BJ (cell line): Measurements from ENCODE around the gene DPM1. TPM values are rescaled to one million over a fixed set of nuclear protein-coding genes. Genes with fewer than 3 reads are reported as not detected.

Experiments
- CTCF ChIA-PET: fragments of 350-600 bp; formaldehyde crosslinking; extraction: SDS; loops from one replicate; lab custom pipeline; 2021; ENCODE audit warnings: antibody characterized with exemption, inconsistent platforms; lab: Yijun Ruan, JAX
- POLR2A ChIA-PET: fragments of 300-600 bp; sonication (Branson Sonifier 250); formaldehyde crosslinking; extraction: SDS; loops from one replicate; lab custom pipeline; 2021; ENCODE audit warnings: antibody characterized with exemption; lab: Charles Lee
- DNase-seq: peaks from one replicate; pipeline ENCODE4 v3.0.0-alpha.2; 2011; ENCODE audit warnings: low read depth
- H3K27me3 ChIP-seq: 2 replicates; pipeline ENCODE4 v1.6.0; 2011; ENCODE audit warnings: low read length; ENCODE audit not compliant: control insufficient read depth, insufficient read depth
- H3K36me3 ChIP-seq: 2 replicates; pipeline ENCODE4 v1.5.1; 2011; ENCODE audit warnings: low read length; ENCODE audit not compliant: control insufficient read depth, insufficient read depth
- H3K4me3 ChIP-seq: 2 replicates; pipeline ENCODE4 v1.5.1; 2011; ENCODE audit warnings: low read depth, mild to moderate bottlenecking, control low read depth, low read length
- CTCF ChIP-seq: IDR thresholded peaks from 2 replicates; pipeline ENCODE4 v1.5.1; 2011; ENCODE audit warnings: low read depth, mild to moderate bottlenecking, control low read depth, inconsistent platforms, low read length, moderate library complexity; ENCODE audit not compliant: insufficient read depth
- polyA plus RNA-seq: library from polyadenylated mRNA; depleted of rRNA; stranded (reverse); fragments of >200 nt; gene quantifications from 2 replicates; pipeline ENCODE4 v1.2.3, GENCODE V29; 2011

DPM1 gene
- polyA plus RNA-seq, 1 experiment: 35.4 TPM

GRCh38 chr20:50913690-50914375 lies 44.5 kb downstream of the DPM1 start:
- Histone ChIP-seq H3K36me3 (peaks cover 2% of the 10 kb centered on the region; the same call in 1 of the 2 replicates), H3K4me3 (no peak overlapping the region), H3K27me3 (no peaks in the 10 kb centered on the region)
- TF ChIP-seq CTCF: no peak
- ChIA-PET CTCF (interaction anchor here (1.4 to 4.3 kb wide), 5 partner anchors 10 to 123 kb away, joined by 3 to 22 read pairs (median 6); partner anchors contain the start of genes ADNP and BCAS4), POLR2A (no interaction called here)
- no peak for DNase-seq

- POLR2A ChIA-PET: interaction anchor here (0.7 kb wide), 1 partner anchor 17 kb away, joined by 4 read pairs; no protein-coding TSS in a partner anchor
Observed at GRCh38 chr20:50911716-50912115, 46.6 kb downstream of the DPM1 start.

GRCh38 chr20:50911030-50911429 lies 47.3 kb downstream of the DPM1 start:
- CTCF ChIA-PET: interaction anchor here (0.9 to 2.8 kb wide), 6 partner anchors 13 to 117 kb away, joined by 3 to 15 read pairs (median 4); partner anchors contain the start of gene BCAS4
- peaks cover 2% of the 10 kb centered on the region; the same call in 1 of the 2 replicates for H3K36me3 ChIP-seq
- peak; percentile 93 for DNase-seq
- POLR2A ChIA-PET: no interaction called here
- no peak for TF ChIP-seq CTCF
- no peaks in the 10 kb centered on the region for H3K27me3 ChIP-seq
- no peak overlapping the region for H3K4me3 ChIP-seq

More at GRCh38 chr20:50911716-50912115, 46.6 kb downstream of the DPM1 start:
- DNase-seq: no peak
- Histone ChIP-seq H3K36me3 (peaks cover 2% of the 10 kb centered on the region; the same call in 1 of the 2 replicates), H3K4me3 (no peak overlapping the region), H3K27me3 (no peaks in the 10 kb centered on the region)
- TF ChIP-seq CTCF: no peak
- CTCF ChIA-PET: interaction anchor here (0.9 to 2.8 kb wide), 6 partner anchors 12 to 117 kb away, joined by 3 to 15 read pairs (median 4); partner anchors contain the start of gene BCAS4

GRCh38 chr20:50909413-50909812 lies 48.9 kb downstream of the DPM1 start:
- CTCF ChIA-PET: interaction anchor here (1.2 to 2.8 kb wide), 4 partner anchors 12 to 115 kb away, joined by 4 to 15 read pairs (median 6); partner anchors contain the start of gene BCAS4
- no peak for DNase-seq

More at GRCh38 chr20:50909413-50909812, 48.9 kb downstream of the DPM1 start:
- Histone ChIP-seq H3K27me3 (no peaks in the 10 kb centered on the region), H3K4me3 (no peak overlapping the region), H3K36me3 (peaks cover 2% of the 10 kb centered on the region; the same call in 1 of the 2 replicates)
- TF ChIP-seq CTCF: no peak
- POLR2A ChIA-PET: no interaction called here
